Osteoblast (primary cell): Measurements from ENCODE around the gene TRERF1. TPM values are rescaled to one million over a fixed set of nuclear protein-coding genes. Genes with fewer than 3 reads are reported as not detected.

ENCODE experiments used
- DNase-seq: peaks from one replicate; pipeline ENCODE4 v3.0.0; 2011; ENCODE audit warnings: low spot score, mixed read lengths; ENCODE audit not compliant: insufficient read length; ENCODE audit errors: missing footprints
- H2AFZ ChIP-seq: 2 replicates; pipeline ENCODE4 v1.6.0; 2011; ENCODE audit warnings: mild to moderate bottlenecking, low read length
- H3K27ac ChIP-seq: 2 replicates; pipeline ENCODE4 v1.5.1; 2011; ENCODE audit warnings: mild to moderate bottlenecking, low read depth, low read length, moderate library complexity
- H3K27me3 ChIP-seq: 2 replicates; pipeline ENCODE4 v1.6.0; 2012; ENCODE audit warnings: mild to moderate bottlenecking, control low read depth, inconsistent platforms, low read length, moderate library complexity; ENCODE audit not compliant: insufficient read depth
- H3K36me3 ChIP-seq: 2 replicates; pipeline ENCODE4 v1.5.1; 2011; ENCODE audit warnings: mild to moderate bottlenecking, low read length, control low read depth, moderate library complexity; ENCODE audit not compliant: insufficient read depth
- H3K4me1 ChIP-seq: 2 replicates; pipeline ENCODE4 v1.5.1; 2011; ENCODE audit warnings: mild to moderate bottlenecking, low read length, control low read depth, moderate library complexity; ENCODE audit not compliant: insufficient read depth
- H3K4me2 ChIP-seq: 2 replicates; pipeline ENCODE4 v1.6.0; 2011; ENCODE audit warnings: mild to moderate bottlenecking, low read length; ENCODE audit not compliant: insufficient read depth
- H3K4me3 ChIP-seq: fragments of 200-600 bp; sonication (generic); 3 replicates; pipeline ENCODE4 v1.5.1; 2012; ENCODE audit warnings: mild to moderate bottlenecking, low read length, inconsistent platforms; ENCODE audit not compliant: insufficient read depth
- H3K79me2 ChIP-seq: 2 replicates; pipeline ENCODE4 v1.6.0; 2012; ENCODE audit warnings: mild to moderate bottlenecking, low read length, control low read depth, inconsistent platforms; ENCODE audit not compliant: insufficient read depth
- H3K9me3 ChIP-seq: 2 replicates; pipeline ENCODE4 v1.5.1; 2011; ENCODE audit warnings: low read depth, low read length, control low read depth
- H4K20me1 ChIP-seq: 2 replicates; pipeline ENCODE4 v1.6.0; 2012; ENCODE audit warnings: mild to moderate bottlenecking, low read length, control low read depth; ENCODE audit not compliant: insufficient read depth
- total RNA-seq: library from RNA; depleted of rRNA; stranded (reverse); fragments of >200 nt; gene quantifications from 2 replicates; pipeline ENCODE4 v1.2.3, GENCODE V29; 2012
- TF ChIP-seq, protein P1 (sequence below): IDR thresholded peaks from 2 replicates; pipeline ENCODE4 v1.5.1; 2011; ENCODE audit warnings: mild to moderate bottlenecking, low read depth, low read length, moderate library complexity; ENCODE audit errors: extremely low read depth

The TRERF1 gene
- total RNA-seq, 1 donor = 4.7 TPM

DNA sequence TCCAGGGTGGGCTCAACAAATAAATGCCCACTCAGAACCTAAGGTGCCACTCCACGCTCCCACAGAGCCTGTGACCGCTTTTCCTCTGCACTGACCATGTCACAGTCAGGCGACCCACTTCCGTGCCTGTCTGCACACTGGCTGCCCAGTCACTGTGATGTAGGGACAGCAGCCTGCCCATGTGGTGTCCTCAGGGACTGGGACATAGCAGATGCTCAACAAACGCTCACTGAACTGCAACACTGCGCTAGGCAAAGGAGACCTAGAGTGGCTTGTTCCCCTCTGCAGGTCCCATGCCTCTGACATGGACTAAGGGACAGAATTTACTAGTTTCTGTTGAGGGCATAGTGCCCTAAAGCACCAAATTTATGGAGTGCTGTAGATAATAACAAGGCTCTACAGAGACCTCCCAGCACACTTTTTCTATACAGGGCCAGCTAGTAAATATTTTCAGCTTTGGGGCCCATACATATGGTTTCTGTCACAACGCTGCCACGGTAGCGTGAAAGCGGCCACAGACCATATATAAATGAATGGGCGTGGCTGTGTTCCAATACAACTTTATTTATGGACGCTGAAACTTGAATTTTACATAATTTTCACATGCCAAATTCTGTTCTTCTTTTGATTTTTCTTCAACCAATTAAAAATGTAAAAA, 176.2 kb downstream of the TRERF1 start:
- Histone ChIP-seq H3K27me3 (no peaks in the 10 kb centered on the region), H3K79me2 (no peaks in the 10 kb centered on the region), H3K36me3 (no peaks in the 10 kb centered on the region), H3K4me1 (peaks cover 30% of the 10 kb centered on the region), H4K20me1 (peaks cover 2% of the 10 kb centered on the region), H3K27ac (no peak overlapping the region), H2AFZ (no peak overlapping the region), H3K9me3 (no peaks in the 10 kb centered on the region), H3K4me2 (no peak overlapping the region), H3K4me3 (no peak overlapping the region)
- TF ChIP-seq, protein P1, sequence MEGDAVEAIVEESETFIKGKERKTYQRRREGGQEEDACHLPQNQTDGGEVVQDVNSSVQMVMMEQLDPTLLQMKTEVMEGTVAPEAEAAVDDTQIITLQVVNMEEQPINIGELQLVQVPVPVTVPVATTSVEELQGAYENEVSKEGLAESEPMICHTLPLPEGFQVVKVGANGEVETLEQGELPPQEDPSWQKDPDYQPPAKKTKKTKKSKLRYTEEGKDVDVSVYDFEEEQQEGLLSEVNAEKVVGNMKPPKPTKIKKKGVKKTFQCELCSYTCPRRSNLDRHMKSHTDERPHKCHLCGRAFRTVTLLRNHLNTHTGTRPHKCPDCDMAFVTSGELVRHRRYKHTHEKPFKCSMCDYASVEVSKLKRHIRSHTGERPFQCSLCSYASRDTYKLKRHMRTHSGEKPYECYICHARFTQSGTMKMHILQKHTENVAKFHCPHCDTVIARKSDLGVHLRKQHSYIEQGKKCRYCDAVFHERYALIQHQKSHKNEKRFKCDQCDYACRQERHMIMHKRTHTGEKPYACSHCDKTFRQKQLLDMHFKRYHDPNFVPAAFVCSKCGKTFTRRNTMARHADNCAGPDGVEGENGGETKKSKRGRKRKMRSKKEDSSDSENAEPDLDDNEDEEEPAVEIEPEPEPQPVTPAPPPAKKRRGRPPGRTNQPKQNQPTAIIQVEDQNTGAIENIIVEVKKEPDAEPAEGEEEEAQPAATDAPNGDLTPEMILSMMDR = no peak
- peak; percentile 4 for DNase-seq

DNA sequence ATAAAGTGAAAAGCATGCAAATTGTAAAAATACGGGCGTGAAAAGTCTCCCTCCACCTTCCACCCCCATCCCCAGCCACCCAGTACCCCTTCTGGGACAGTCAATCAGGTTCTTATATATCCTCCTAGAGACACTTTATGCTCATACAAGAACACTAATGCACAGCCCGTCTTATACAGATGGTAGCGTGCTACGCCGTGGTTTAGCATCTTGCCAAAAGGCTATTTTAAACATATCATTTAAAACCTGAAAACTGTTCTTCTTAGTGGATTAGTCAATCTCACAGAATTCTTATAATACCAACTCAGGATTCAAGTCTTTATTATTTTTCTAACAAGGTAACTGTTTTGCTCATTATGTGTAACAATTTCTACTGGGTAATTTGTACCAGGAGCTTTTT, 176.8 kb downstream of the TRERF1 start:
- Histone ChIP-seq H3K4me2 (no peak overlapping the region), H3K9me3 (no peaks in the 10 kb centered on the region), H4K20me1 (peaks cover 2% of the 10 kb centered on the region), H3K36me3 (no peaks in the 10 kb centered on the region), H3K4me3 (no peak overlapping the region), H3K79me2 (no peaks in the 10 kb centered on the region), H2AFZ (no peak overlapping the region), H3K4me1 (peaks cover 24% of the 10 kb centered on the region), H3K27ac (no peak overlapping the region), H3K27me3 (no peaks in the 10 kb centered on the region)
- peak; percentile 1 for DNase-seq
- TF ChIP-seq, protein P1 = no peak

DNA sequence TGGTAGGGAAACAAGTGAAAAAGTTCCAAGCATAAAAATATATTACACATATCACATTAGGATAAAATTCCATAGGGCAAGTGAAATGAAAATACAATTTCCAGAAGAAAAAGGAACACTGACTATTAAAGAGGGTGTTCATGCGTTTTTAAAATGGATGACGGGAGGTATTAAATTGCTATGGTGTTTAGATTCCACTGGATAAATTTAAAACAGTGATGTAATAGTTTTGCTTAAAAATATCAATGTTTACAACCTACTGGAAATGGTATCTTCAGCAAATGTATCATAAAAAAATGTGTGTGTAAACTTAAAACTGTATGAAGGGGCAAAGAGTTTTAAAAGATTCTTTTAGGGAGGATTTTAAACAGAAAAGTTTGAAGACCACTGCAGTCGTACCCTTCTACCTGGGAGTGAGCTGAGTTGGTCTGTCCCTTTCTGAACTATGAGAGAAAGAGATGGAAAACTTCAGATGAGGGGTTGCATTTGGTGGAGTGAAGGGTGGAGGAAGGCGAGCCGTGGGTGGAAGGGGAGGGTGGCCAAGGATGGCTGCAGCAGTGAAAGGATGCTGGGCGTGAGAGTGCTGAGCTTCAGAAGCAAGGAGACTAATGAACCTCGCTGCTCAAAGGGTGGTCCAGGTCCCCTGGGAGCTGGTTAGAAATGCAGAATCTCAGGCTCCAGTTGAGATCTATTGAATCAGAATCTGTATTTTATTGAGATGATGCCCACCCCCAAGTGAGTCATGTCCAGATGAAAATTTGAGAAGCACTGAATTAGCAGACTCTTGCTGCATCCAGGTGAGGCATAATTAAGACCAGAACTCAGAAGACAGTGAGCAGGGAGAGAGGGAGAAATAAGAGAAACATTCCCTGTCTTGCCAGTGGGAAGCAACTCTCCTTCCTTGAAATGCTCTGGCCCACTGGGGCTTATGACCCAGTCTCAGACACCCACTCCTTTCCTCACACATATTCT, 179.6 kb downstream of the TRERF1 start:
- Histone ChIP-seq H3K4me1 (peaks cover 12% of the 10 kb centered on the region), H3K27ac (no peak overlapping the region), H3K79me2 (no peaks in the 10 kb centered on the region), H3K9me3 (no peaks in the 10 kb centered on the region), H3K4me2 (no peak overlapping the region), H4K20me1 (no peaks in the 10 kb centered on the region), H3K27me3 (no peaks in the 10 kb centered on the region), H3K4me3 (no peak overlapping the region), H2AFZ (no peak overlapping the region), H3K36me3 (no peaks in the 10 kb centered on the region)
- peak; percentile 29 for DNase-seq
- TF ChIP-seq, protein P1 = no peak

DNA sequence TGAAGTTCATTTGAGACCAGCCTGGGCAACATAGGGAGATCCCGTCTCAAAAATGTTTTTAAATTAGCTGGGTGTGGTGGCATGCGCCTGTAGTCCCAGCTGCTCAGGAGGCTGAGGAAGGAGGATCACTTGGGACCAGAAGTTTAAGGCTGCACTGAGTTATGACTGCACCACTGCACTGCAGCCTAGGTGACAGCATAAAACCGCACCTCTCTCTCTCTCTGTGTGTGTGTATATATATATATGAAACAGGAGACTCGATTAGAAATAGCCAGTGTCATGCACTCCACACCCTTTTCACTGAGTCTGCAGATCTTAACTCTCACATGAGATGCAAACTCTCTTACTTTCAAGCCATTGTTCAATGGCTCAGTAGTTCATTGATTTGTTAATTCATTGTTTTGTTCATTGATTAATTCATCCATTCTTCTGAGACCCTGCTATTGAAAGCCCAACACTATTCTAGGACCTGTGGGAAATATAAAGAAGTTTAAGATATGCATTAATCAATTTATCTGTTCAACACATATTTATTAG, 181.7 kb downstream of the TRERF1 start:
- H3K27ac ChIP-seq = no peak overlapping the region
- H3K79me2 ChIP-seq = no peaks in the 10 kb centered on the region
- no peaks in the 10 kb centered on the region for H4K20me1 ChIP-seq
- H3K4me1 ChIP-seq = no peaks in the 10 kb centered on the region
- no peak for DNase-seq
- H2AFZ ChIP-seq = no peak overlapping the region
- no peaks in the 10 kb centered on the region for H3K36me3 ChIP-seq
- no peak overlapping the region for H3K4me3 ChIP-seq
- no peaks in the 10 kb centered on the region for H3K27me3 ChIP-seq
- TF ChIP-seq, protein P1 = no peak
- no peaks in the 10 kb centered on the region for H3K9me3 ChIP-seq
- H3K4me2 ChIP-seq = no peak overlapping the region
